ENCODE data around the gene DENND5B.

Gene DENND5B

DNA sequence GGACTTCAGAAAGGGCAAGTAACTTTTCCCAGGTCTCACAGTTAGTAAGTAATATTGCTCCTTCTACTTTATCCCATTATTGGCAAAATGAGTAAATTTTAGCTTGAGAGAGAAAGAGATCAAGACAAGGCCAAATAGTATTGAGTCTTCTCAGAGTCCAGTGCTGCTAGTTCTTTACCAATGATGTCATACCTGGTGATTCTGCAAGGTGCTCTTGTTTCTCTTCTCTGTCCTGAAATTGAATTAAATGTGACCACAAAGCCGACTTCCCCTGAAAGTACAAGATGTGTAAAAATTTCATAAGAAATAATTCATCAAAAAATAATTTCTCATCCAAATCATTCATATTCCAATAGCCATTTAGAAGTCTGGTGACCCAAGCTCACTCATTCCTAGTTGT is 167.5 kb downstream of the DENND5B start:
- Mint-ChIP-seq H3K4me3 (no peak overlapping the region), H3K9me3 (no peaks in the 10 kb centered on the region), H3K4me1 (no peaks in the 10 kb centered on the region), H3K36me3 (ENCODE audit: low read depth) (peaks cover 33% of the 10 kb centered on the region), H3K27ac (no peak overlapping the region), H3K27me3 (ENCODE audit: low read depth) (no peaks in the 10 kb centered on the region)
- TF ChIP-seq, protein P1, sequence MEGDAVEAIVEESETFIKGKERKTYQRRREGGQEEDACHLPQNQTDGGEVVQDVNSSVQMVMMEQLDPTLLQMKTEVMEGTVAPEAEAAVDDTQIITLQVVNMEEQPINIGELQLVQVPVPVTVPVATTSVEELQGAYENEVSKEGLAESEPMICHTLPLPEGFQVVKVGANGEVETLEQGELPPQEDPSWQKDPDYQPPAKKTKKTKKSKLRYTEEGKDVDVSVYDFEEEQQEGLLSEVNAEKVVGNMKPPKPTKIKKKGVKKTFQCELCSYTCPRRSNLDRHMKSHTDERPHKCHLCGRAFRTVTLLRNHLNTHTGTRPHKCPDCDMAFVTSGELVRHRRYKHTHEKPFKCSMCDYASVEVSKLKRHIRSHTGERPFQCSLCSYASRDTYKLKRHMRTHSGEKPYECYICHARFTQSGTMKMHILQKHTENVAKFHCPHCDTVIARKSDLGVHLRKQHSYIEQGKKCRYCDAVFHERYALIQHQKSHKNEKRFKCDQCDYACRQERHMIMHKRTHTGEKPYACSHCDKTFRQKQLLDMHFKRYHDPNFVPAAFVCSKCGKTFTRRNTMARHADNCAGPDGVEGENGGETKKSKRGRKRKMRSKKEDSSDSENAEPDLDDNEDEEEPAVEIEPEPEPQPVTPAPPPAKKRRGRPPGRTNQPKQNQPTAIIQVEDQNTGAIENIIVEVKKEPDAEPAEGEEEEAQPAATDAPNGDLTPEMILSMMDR (IDR thresholded peaks at IDR 0.05; ENCODE audit: unreplicated experiment in 3 of 3), result no peak

DNA sequence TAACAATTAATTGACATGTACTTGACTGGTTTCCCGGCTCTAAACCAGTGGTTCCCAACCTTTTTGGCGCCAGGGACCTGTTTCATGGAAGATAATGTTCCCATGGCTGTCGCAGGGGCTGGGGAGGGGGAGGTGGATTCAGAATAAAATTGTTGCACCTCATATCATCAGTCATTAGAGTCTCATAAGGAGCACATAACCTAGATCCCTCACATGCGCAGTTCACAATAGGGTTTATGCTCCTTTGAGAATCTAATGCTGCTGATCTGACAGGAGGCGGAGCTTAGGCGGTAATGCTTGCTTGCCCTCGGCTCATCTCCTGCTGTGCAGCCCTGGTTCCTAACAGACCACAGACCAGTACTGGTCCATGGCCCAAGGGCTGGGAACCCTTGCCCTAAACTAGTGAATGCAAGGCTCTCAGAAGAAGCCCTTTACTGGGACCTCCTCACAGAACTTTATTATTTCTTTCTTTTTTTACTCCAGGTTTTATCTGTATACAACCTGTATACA is 178.6 kb downstream of the DENND5B start:
- no peaks in the 10 kb centered on the region for H3K4me1 Mint-ChIP-seq
- peaks cover 38% of the 10 kb centered on the region for H3K36me3 Mint-ChIP-seq (ENCODE audit: low read depth)
- TF ChIP-seq, protein P1 (IDR thresholded peaks at IDR 0.05; ENCODE audit: unreplicated experiment in 3 of 3), result no peak
- no peaks in the 10 kb centered on the region for H3K27me3 Mint-ChIP-seq (ENCODE audit: low read depth)
- no peak overlapping the region for H3K27ac Mint-ChIP-seq
- H3K9me3 Mint-ChIP-seq, result no peaks in the 10 kb centered on the region
- no peak overlapping the region for H3K4me3 Mint-ChIP-seq

DNA sequence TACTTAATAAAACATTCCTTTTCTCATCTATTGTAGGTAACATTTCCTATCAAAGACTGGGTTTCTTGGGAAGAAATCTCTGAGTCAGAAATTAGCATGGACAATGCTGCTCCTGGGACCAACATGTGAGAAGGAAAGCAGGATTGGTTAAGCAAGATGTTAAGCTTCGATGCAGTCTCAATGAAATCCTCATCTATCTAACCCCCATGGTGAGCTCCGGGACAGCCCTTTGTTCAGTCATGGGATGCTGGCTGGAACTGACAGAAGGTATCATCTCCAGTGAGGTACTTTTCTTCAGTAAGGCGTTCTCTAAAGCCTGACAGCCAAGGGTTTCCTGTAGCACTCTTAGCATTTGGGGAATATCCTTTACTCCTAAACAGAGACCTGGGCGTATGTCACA is 182.2 kb downstream of the DENND5B start:
- Mint-ChIP-seq H3K4me1 (no peaks in the 10 kb centered on the region), H3K36me3 (ENCODE audit: low read depth) (peaks cover 27% of the 10 kb centered on the region), H3K9me3 (no peaks in the 10 kb centered on the region), H3K4me3 (no peak overlapping the region), H3K27ac (no peak overlapping the region), H3K27me3 (ENCODE audit: low read depth) (no peaks in the 10 kb centered on the region)
- TF ChIP-seq, protein P1 (IDR thresholded peaks at IDR 0.05; ENCODE audit: unreplicated experiment in 3 of 3), result no peak

DNA sequence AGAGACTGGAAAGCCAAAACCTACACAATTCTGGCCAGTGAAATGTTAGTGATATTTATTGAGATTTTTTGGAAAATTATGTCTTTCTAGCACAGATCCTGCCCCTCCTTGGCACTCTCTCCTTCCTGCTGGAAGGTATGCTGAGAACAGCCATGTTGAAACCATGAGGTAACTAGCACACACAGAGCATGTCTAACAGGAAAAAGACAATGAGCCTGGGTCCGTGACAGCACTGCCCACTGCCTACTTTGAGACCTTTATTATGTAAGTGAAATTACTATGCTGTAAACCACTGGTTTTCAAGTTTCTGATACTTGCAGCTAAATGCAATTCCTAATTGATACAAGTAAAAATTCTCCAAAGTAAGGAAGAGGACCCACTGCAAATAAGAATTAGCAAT is 183.4 kb downstream of the DENND5B start:
- Mint-ChIP-seq H3K27me3 (ENCODE audit: low read depth) (no peaks in the 10 kb centered on the region), H3K4me3 (no peak overlapping the region), H3K27ac (peak overlapping the region in 1 of 3 experiments; percentile 33), H3K36me3 (ENCODE audit: low read depth) (peaks cover 22% of the 10 kb centered on the region), H3K4me1 (no peaks in the 10 kb centered on the region), H3K9me3 (no peaks in the 10 kb centered on the region)
- TF ChIP-seq, protein P1 (IDR thresholded peaks at IDR 0.05; ENCODE audit: unreplicated experiment in 3 of 3), result no peak

DNA sequence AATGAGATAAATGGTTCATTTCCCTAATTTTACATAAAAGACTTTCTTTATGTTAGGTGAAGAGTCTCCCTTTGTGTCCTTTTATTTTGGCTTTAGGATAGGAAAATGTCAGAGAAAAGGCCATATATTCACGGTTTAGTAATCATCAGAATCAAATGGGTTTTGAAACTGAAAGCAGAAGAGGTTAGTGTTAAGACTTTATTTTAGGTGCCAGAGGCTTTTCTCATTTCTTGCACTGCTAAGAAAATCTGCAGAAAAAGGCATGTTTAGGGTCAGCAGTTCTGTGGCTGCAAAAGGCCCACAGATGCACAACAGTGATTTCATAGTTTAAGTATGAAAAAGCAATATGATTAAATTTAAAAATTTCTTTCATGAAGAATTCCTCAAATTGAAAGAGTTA is 184.6 kb downstream of the DENND5B start:
- H3K4me1 Mint-ChIP-seq, result no peaks in the 10 kb centered on the region
- H3K27me3 Mint-ChIP-seq (ENCODE audit: low read depth), result no peaks in the 10 kb centered on the region
- TF ChIP-seq, protein P1 (IDR thresholded peaks at IDR 0.05; ENCODE audit: unreplicated experiment in 3 of 3), result no peak
- H3K36me3 Mint-ChIP-seq (ENCODE audit: low read depth), result peaks cover 25% of the 10 kb centered on the region
- H3K4me3 Mint-ChIP-seq, result no peak overlapping the region
- H3K9me3 Mint-ChIP-seq, result no peaks in the 10 kb centered on the region
- no peak overlapping the region for H3K27ac Mint-ChIP-seq

DNA sequence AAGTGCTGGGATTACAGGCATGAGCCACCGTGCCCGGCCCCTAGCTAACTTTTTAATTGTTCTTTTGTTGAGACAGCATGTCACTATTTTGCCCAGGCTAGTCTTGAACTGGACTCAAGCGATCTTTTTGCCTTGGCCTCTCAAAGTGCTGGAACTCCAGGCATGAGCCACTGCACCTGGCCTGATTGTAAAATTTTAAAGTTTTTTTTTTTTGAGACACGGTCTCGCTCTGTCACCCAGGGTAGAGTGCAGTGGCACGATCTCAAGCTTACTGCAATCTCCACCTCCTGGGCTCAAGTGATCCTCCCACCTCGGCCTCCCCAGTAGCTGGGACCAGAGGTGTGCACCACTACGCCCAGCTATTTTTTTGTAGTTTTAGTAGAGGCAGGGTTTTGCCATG is 185.9 kb downstream of the DENND5B start:
- H3K36me3 Mint-ChIP-seq (ENCODE audit: low read depth), result peaks cover 27% of the 10 kb centered on the region
- TF ChIP-seq, protein P1 (IDR thresholded peaks at IDR 0.05; ENCODE audit: unreplicated experiment in 3 of 3), result no peak
- no peaks in the 10 kb centered on the region for H3K9me3 Mint-ChIP-seq
- H3K4me3 Mint-ChIP-seq, result no peak overlapping the region
- no peaks in the 10 kb centered on the region for H3K27me3 Mint-ChIP-seq (ENCODE audit: low read depth)
- no peaks in the 10 kb centered on the region for H3K4me1 Mint-ChIP-seq
- no peak overlapping the region for H3K27ac Mint-ChIP-seq
